ENCODE results near the gene ERF. TPM values are rescaled to one million over a fixed set of nuclear protein-coding genes. Genes with fewer than 3 reads are reported as not detected.
"Not testable (repeated sequence)": the region's sequence is repeated elsewhere in the genome, so short reads cannot be mapped to it uniquely, and the experiment has no call there.

Gene ERF
- total RNA-seq, 1 donor from 2014 or later = 51.6 TPM

DNA sequence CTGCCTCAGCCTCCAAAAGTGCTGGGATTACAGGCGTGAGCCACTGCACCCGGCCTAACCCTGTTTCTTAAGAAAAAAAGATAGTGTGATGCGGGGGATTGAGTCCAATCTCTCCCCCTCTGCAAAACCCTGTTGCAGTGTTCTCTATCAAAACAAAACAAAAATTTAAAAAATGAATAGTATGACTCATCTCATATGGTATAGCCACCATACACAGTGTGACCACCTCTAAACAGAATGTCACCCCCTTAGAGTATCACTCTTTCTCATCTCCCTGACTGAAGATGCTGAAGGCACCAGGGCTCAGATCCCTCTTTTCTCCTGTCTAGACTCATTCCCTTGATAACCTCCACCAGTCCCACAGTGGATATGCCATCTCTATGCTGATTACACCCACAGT lies 6.8 kb upstream of the ERF start:
- Histone ChIP-seq H3K4me1 (no peaks in the 10 kb centered on the region), H3K27me3 (no peaks in the 10 kb centered on the region), H3K4me3 (no peak overlapping the region), H3K36me3 (no peaks in the 10 kb centered on the region), H3K9me3 (no peaks in the 10 kb centered on the region), H3K27ac (no peak overlapping the region)
- intact Hi-C loops (cut with DNase I) = no loop called here
- DNase-seq (ENCODE audit: low spot score in 2 of 2) = no peak
- TF ChIP-seq CTCF (IDR thresholded peaks at IDR 0.05) = no peak

- H3K9me3 ChIP-seq; intact Hi-C loops (cut with DNase I): not testable (repeated sequence)
These were observed 2.9 kb upstream of the ERF start for GRCh38 chr19:42257842-42258241.

GRCh38 chr19:42255766-42256745 lies 1.1 kb upstream of the ERF start:
- TF ChIP-seq CTCF (IDR thresholded peaks at IDR 0.05) = no peak
- no peaks in the 10 kb centered on the region for H3K27me3 ChIP-seq
- H3K27ac ChIP-seq = peak overlapping the region; percentile 97 to 99
- H3K9me3 ChIP-seq = no peaks in the 10 kb centered on the region
- H3K36me3 ChIP-seq = no peaks in the 10 kb centered on the region
- peak in 1 of 2 donors; percentile 75 for DNase-seq (ENCODE audit: low spot score in 2 of 2)
- peak overlapping the region; percentile 84 to 95 for H3K4me3 ChIP-seq
- intact Hi-C loops (cut with DNase I) = loop anchor here (1.0 kb wide), 1 partner anchor 12 kb away; no protein-coding TSS in a partner anchor
- H3K4me1 ChIP-seq = peaks cover 12 to 20% of the 10 kb centered on the region in 2 donors

More at GRCh38 chr19:42257842-42258241, 2.9 kb upstream of the ERF start:
- H3K27ac ChIP-seq; DNase-seq (ENCODE audit: low spot score in 2 of 2); H3K4me1 ChIP-seq; H3K27me3 ChIP-seq; H3K4me3 ChIP-seq; H3K36me3 ChIP-seq: not testable (repeated sequence)

DNA sequence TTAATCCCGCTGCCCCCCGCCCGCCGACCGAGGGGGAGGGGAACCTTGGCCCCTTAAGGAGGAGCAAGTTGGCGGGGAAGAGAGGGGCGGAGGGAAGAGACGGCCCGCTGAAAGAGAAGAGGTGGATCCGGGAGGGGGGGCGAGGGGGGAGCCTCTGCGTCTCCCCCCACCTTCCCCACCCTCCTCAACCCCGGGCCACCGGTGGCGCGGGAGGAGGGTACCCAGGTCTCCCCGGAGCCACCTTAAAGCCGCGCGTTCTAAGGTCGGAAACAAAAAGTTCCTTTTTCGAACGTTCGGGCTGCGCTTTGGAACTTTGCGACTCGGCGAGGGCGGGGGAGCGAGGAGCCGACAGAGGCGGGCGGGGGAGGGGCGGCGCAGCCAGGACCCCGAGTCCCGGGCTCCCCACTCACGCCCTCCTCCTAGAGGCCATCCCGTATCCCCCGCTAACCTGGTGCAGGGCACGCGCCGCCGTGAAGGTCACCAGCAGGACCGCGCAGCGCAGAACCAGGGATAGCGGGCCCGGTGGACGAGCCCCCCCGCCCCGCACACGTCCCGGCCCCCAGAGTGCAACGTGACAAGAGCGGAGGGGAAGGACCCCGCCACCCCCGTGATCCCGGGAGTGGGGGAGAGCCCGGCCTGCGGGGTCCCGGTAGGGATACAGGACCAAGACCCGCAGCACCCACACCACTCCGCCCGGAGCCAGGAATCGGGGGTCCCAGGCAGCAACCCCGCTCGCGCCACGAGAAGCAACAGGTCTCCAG lies 659 bp downstream of the ERF start:
- intact Hi-C loops (cut with DNase I) = no loop called here
- Histone ChIP-seq H3K27ac (peak overlapping the region; percentile 97 to 99), H3K4me3 (peak overlapping the region; percentile 84 to 95), H3K4me1 (peaks cover 20 to 38% of the 10 kb centered on the region in 2 donors), H3K9me3 (no peaks in the 10 kb centered on the region), H3K27me3 (no peaks in the 10 kb centered on the region), H3K36me3 (peaks cover 0 to 7% of the 10 kb centered on the region in 2 donors)
- peak in 1 of 2 donors; percentile 86 for DNase-seq (ENCODE audit: low spot score in 2 of 2)
- no peak for TF ChIP-seq CTCF (IDR thresholded peaks at IDR 0.05)

GRCh38 chr19:42253245-42254088 lies 1.5 kb downstream of the ERF start:
- Histone ChIP-seq H3K9me3 (no peaks in the 10 kb centered on the region), H3K4me1 (peaks cover 20 to 41% of the 10 kb centered on the region in 2 donors), H3K36me3 (peaks cover 4 to 15% of the 10 kb centered on the region in 2 donors), H3K27me3 (no peaks in the 10 kb centered on the region), H3K27ac (peak overlapping the region; percentile 97 to 99), H3K4me3 (peak overlapping the region; percentile 84 to 95)
- intact Hi-C loops (cut with DNase I) = no loop called here
- peak in 1 of 2 donors; percentile 86 for DNase-seq (ENCODE audit: low spot score in 2 of 2)
- no peak for TF ChIP-seq CTCF (IDR thresholded peaks at IDR 0.05)

Measured in ascending aorta (tissue), 2 donors.